GM12875 (cell line): Measurements from ENCODE around the gene DCTN2.

Experiments used
- H3K4me3 ChIP-seq: one replicate; pipeline ENCODE4 v1.5.1; 2011; ENCODE audit warnings: low read depth, low read length, control low read depth
- CTCF ChIP-seq: IDR thresholded peaks from 2 replicates; pipeline ENCODE4 v1.5.1; 2011; ENCODE audit warnings: low read depth, mild to moderate bottlenecking, control low read depth, inconsistent platforms, low read length, moderate library complexity, borderline replicate concordance; ENCODE audit not compliant: insufficient read depth

Gene DCTN2

GRCh38 chr12:57586832-57587429 is 39.9 kb upstream of the DCTN2 start:
- TF ChIP-seq CTCF: no peak
- no peak overlapping the region for H3K4me3 ChIP-seq

GRCh38 chr12:57586128-57586527 is 39.1 kb upstream of the DCTN2 start:
- no peak for TF ChIP-seq CTCF
- H3K4me3 ChIP-seq: no peak overlapping the region

DNA sequence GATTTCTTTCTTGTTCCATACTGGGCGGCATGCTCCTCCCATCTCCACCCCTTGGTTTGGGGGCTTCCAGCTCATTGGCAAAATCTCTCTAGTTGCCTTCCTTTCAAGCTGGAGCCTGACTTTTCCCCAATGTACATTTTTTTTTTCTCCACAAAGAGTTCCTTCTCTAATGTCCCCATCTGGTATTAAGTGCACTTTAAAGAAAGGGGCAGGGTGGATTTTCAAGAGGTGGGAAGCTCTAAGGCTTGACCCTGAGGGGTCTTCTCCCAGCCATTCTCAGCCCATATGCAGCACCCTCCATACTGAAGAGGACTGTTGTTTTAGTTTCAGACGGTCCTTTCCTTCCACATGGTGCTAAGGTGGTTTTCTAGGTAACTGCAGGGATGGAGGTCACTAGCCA is 38.2 kb upstream of the DCTN2 start:
- TF ChIP-seq CTCF: no peak

DNA sequence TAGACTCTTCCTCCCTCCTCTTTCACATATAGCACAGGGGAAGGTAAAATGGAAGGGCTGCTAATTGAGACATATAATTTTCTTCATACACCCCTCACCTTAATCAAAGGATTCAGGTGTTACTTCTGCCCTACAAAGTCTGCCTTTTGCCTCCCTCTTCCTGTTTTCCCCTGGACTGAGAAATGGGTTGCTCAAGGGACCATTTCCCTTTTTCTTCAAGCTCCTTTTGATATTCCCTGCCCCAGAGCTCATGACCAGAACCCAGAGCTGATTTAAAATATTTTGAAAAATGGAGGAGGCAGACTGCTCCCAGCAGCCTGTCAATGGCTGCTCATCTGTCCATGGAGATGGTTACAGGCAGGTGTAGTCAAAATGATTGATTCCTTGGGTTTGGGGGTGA is 37.7 kb upstream of the DCTN2 start:
- no peak for TF ChIP-seq CTCF

More for the DNA sequence above, 38.2 kb upstream of the DCTN2 start:
- H3K4me3 ChIP-seq: no peak overlapping the region

GRCh38 chr12:57584050-57584449 is 37.1 kb upstream of the DCTN2 start:
- no peak overlapping the region for H3K4me3 ChIP-seq

More for the DNA sequence above, 37.7 kb upstream of the DCTN2 start:
- H3K4me3 ChIP-seq: no peak overlapping the region

DNA sequence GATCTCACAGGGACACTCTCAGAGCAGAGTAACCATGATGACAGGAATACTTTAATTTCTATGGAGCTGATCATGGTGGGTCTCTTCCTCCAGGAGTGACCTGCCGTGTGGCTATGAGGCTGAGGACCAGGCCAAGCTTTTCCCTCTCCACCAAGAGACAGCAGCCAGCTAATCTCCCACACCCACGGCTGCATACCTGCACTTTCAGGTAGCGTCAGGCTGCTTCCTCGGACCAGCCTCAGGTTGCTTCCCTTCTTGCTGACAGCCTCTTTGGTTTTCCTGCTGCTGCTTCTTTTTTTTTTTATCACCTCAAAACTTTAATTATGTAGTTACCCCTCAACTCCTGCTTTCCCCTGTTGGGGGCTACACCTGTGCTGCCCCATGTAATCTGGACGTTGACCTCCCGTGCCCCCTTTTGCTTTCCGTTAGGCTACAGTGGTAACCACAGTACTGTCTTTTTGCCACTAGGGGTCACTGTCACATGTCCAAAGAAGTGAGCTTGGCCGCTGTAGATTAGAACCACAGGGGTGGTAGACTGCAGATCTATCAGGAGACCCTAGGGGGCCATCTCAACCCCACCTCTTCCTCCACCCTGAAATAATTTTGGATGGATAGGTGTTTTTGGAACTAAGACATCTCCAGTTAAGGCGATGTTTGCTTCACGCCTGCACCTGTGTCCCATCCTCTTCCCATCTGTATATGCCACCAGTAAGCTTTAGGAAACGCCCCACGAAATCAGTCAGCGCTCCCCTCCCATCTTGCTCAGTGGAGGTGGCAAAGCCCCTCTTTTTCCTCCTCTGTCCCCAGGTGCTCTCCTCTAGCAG is 36.2 kb upstream of the DCTN2 start:
- no peak overlapping the region for H3K4me3 ChIP-seq
- peak; percentile 84 for TF ChIP-seq CTCF

More at GRCh38 chr12:57584050-57584449, 37.1 kb upstream of the DCTN2 start:
- TF ChIP-seq CTCF: no peak

- TF ChIP-seq CTCF: no peak
Measured at GRCh38 chr12:57582440-57582839, 35.4 kb upstream of the DCTN2 start.

More at GRCh38 chr12:57582440-57582839, 35.4 kb upstream of the DCTN2 start:
- H3K4me3 ChIP-seq: no peak overlapping the region
